Esophagus (tissue), 2 donors: ENCODE results near the gene BTBD16. TPM values are rescaled to one million over a fixed set of nuclear protein-coding genes. Genes with fewer than 3 reads are reported as not detected.
A peak's percentile ranks its signal among the peaks of the same experiment; 100 is the strongest.

Source experiments
- H3K27ac ChIP-seq, 2 donors: one replicate each; pipeline ENCODE4 v1.5.1; 2013; ENCODE audit warnings: low read depth in 2 of 2, mild to moderate bottlenecking in 2 of 2, inconsistent platforms in 1 of 2, low read length in 1 of 2, moderate library complexity in 1 of 2
- H3K27me3 ChIP-seq, 2 donors: one replicate each; pipeline ENCODE4 v1.6.1; 2013; ENCODE audit warnings: low read length in 2 of 2, control low read depth in 1 of 2, mild to moderate bottlenecking in 1 of 2; ENCODE audit not compliant: insufficient read depth in 2 of 2, control insufficient read depth in 1 of 2
- H3K36me3 ChIP-seq, 2 donors: one replicate each; pipeline ENCODE4 v1.6.1; 2013; ENCODE audit warnings: low read length in 1 of 2; ENCODE audit not compliant: control insufficient read depth in 2 of 2, insufficient read depth in 2 of 2
- H3K4me1 ChIP-seq, 2 donors: one replicate each; pipeline ENCODE4 v1.6.1; 2013; ENCODE audit warnings: low read length in 1 of 2; ENCODE audit not compliant: control insufficient read depth in 2 of 2, insufficient read depth in 2 of 2
- H3K4me3 ChIP-seq, 2 donors: one replicate each; pipeline ENCODE4 v1.5.1; 2013; ENCODE audit warnings: low read length in 2 of 2, mild to moderate bottlenecking in 2 of 2, low read depth in 1 of 2, moderate library complexity in 1 of 2
- H3K9me3 ChIP-seq, 2 donors: one replicate each; pipeline ENCODE4 v1.6.1; 2013; ENCODE audit warnings: mild to moderate bottlenecking in 2 of 2, low read depth in 1 of 2, low read length in 1 of 2, moderate library complexity in 1 of 2; ENCODE audit not compliant: control insufficient read depth in 2 of 2, insufficient read depth in 1 of 2
- WGBS, 2 donors: extraction: QIAGEN DNeasy Blood & Tissue Kit; methylation state at CpG; one replicate each; pipeline ENCODE4 v1.1.7; 2013; 5-methylcytosine and 5-hydroxymethylcytosine counted together
- polyA plus RNA-seq, 2 donors: library from polyadenylated mRNA; stranded (reverse); fragments of 200-250 nt; gene quantifications; one replicate each; pipeline ENCODE4 v1.2.3, GENCODE V29; 2013
- donor health status: healthy with polysubstance abuse.
- donor health status: Bipolar disorder and iron deficiency.

Gene BTBD16
- polyA plus RNA-seq, 2 donors, result 0.04 to 0.20 TPM

DNA sequence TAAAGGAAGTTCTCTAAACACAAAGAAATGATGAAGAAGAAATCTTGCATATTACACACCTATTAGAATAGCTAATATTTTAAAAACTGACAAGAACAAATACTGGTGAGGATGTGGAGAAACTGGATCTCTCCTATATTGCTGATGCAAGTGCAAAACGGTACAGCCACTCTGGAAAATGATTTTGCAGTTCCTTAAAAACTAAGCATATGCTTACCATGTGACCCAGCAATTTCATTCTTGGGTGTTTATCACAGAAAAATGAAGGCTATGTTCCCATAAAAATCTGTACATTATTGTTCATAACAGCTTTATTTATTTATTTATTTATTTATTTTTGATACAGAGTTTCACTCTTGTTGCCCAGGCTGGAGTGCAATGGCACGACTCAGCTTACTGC is 88.5 kb downstream of the BTBD16 start:
- peaks cover under 1 to 6% of the 10 kb centered on the region in 2 donors for H3K4me1 ChIP-seq
- WGBS, 2 donors, result 85 to 90% methylated on average over 2 of the region's 2 CpGs
- H3K27me3 ChIP-seq, result no peaks in the 10 kb centered on the region

DNA sequence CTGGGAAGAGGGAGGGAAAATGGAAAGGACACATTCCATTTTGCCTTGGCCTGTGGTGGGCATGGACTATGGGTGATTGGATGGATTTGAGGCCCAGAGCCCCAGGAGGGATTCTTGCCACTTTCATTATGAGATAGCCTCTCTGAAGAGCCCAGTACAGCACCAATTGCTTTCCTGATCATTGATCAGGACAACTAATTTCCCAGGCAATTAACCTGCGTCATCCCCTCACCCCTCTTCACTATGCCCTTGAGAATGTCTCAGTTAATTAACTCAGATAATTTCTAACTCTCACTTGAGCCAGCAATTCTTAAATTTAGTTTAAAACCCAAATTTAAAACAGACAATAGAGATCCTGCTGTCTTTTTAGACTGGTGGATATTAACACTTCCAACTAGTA is 90.0 kb downstream of the BTBD16 start:
- Histone ChIP-seq H3K27me3 (no peaks in the 10 kb centered on the region), H3K27ac (no peak overlapping the region), H3K36me3 (no peaks in the 10 kb centered on the region), H3K4me1 (peaks cover 4 to 6% of the 10 kb centered on the region in 2 donors), H3K4me3 (no peak overlapping the region), H3K9me3 (peaks cover 0 to 4% of the 10 kb centered on the region in 2 donors)
- 96% methylated on average over 1 of the region's 1 CpG for WGBS, 2 donors

More for the DNA sequence above, 88.5 kb downstream of the BTBD16 start:
- H3K9me3 ChIP-seq, result peaks cover 0 to 4% of the 10 kb centered on the region in 2 donors
- H3K4me3 ChIP-seq, result no peak overlapping the region
- no peaks in the 10 kb centered on the region for H3K36me3 ChIP-seq
- H3K27ac ChIP-seq, result no peak overlapping the region

DNA sequence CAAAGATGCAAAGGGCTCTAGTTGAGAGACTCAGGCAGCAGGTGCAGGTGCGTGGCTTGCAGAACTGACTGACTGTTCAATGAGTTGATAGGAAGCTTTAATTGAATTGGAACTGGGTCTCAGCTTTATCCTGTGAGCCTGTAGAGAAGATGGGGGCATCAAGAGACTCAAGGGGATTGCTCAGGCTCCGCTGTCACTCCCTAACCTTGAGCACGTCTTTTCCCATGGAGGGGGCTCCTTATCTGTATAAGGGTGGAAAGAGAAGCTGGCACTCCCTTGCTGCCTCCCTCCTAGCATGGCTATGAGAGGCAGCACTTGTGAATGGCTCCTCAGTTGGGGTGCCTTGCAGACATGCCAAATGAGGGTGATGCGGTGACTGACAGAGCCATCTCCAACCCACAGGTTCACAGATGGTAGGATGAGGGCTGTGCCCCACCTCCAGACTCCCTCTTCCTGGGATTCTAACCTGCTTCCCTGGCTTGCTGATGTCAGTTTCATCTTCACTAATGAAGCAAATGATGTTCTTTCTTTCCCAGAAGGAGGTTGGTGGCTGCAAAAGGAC is 91.0 kb downstream of the BTBD16 start:
- WGBS, 2 donors, result 91 to 93% methylated on average over 4 of the region's 4 CpGs
- Histone ChIP-seq H3K27ac (no peak overlapping the region), H3K27me3 (no peaks in the 10 kb centered on the region), H3K4me3 (no peak overlapping the region), H3K9me3 (peaks cover 0 to 4% of the 10 kb centered on the region in 2 donors), H3K4me1 (peaks cover 4 to 6% of the 10 kb centered on the region in 2 donors), H3K36me3 (no peaks in the 10 kb centered on the region)

DNA sequence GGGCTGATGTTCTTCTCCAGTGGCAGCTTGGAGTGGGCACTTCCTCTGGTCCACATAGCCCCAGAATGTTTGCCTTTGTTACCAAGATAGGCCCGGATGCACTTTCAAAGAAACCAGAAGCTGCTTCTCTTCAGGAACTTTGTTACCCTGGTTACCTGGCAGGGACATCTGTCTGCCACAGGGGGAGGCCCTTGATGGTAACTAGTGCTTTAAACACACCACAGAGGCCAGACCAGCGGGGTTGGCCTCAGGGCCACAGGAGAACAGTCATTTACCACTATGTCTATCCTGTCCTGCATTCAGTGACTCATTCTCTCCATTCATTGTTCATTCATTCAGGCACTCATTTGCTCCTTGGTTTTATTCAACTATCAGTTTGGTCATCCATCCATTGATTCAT is 91.5 kb downstream of the BTBD16 start:
- Histone ChIP-seq H3K9me3 (peaks cover 0 to 4% of the 10 kb centered on the region in 2 donors), H3K27me3 (no peaks in the 10 kb centered on the region), H3K27ac (no peak overlapping the region), H3K4me3 (no peak overlapping the region), H3K4me1 (peaks cover 4 to 6% of the 10 kb centered on the region in 2 donors), H3K36me3 (no peaks in the 10 kb centered on the region)
- WGBS, 2 donors, result 32 to 40% methylated on average over 2 of the region's 2 CpGs

DNA sequence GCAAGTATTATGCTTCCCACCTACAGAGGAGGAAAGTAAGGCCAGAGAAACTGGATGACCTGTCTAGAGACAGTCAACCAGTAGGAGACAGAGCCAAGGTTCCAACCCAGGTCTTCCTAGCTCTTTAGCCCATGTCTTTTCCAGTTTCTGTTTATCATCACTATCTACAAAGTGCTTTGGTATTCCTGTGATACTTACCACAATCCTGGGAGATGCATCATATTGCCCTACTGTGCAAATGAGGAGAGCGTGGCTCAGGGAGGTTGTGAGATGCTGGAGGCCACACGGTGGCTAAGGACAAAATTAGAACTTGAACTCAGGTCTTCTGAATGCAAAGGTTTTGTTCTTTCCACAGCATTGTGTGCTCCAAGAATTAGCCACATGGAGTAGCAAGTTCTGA is 92.2 kb downstream of the BTBD16 start:
- Histone ChIP-seq H3K27ac (peak overlapping the region; percentile 73 to 76), H3K27me3 (no peaks in the 10 kb centered on the region), H3K4me3 (no peak overlapping the region), H3K4me1 (peaks cover 4 to 6% of the 10 kb centered on the region in 2 donors), H3K36me3 (no peaks in the 10 kb centered on the region), H3K9me3 (peaks cover 0 to 4% of the 10 kb centered on the region in 2 donors)
- 60 to 70% methylated on average over 2 of the region's 2 CpGs for WGBS, 2 donors

DNA sequence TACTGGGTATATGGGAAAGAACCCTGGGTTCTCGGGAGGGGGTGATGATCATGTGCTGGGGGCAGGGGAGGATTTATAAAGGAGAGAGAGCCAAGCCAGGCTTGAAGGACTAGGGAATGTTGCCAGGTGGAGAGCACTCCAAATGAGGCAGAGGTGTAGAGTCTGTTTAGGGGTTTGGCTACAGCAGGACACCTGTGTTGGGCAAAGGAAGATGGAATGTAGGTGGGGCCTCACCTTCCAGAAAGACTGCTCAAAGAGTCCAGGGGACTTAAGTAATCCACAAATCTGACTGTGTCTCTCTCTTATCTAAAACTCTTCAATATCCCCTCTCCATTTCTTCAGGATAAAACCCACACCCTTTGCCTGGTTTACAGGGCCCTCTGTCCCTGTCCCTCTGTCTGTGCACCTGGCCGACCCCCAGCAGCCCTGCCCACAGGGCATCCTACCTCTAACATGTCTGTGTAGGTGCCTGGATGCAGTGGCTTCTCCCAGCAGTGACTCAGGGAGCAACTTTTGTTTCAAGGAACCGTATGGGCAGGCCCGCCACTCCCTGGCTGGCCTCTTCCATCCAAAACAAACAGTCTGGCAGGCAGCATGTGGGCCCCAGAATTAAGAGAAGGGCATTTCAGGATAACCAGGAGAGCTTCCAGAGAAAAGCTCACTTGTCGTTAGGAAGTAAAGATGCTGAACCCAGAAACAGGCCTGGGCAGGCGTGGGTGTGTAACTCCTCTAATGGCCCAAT is 92.8 kb downstream of the BTBD16 start:
- no peak overlapping the region for H3K4me3 ChIP-seq
- no peaks in the 10 kb centered on the region for H3K36me3 ChIP-seq
- H3K9me3 ChIP-seq, result peaks cover 0 to 4% of the 10 kb centered on the region in 2 donors
- H3K27ac ChIP-seq, result peak overlapping the region; percentile 73 to 76
- H3K4me1 ChIP-seq, result peaks cover 4 to 6% of the 10 kb centered on the region in 2 donors
- H3K27me3 ChIP-seq, result no peaks in the 10 kb centered on the region
- WGBS, 2 donors, result 29 to 49% methylated on average over 6 of the region's 6 CpGs

DNA sequence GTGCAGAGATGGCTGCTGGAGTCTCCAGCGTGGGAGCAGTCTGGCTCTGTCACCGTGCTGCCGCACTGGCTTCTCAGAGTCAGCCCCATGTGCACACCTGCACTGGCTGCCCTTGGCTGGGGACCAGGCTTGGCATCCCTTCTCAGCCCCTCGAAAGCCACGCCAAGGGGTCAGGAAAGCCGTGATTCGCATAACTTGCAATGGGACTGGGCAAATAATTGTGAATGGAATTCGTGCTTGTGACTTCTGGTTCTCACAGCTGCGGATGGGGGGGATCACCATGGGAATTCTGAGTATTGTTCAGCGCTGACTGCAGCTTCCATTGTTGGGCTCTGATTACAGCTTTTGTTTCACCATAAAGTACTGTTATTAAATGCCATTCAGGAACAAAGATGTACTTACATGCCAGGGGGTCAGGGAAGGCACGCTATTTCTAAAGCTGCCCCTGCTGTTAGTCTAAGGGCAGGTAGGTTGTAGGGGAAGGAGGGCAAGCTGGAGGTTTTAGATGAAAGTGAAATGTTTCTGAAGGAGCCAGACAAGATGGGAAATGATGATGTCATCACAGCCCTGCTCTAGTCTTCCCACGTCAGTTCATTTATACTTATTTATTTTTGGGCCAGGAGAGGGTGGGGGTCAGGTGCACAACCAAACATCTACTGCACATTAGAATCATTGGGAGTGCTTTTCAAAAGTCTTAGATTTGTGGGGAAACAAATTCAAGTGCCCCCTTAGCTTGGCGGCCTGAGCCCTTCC is 97.6 kb downstream of the BTBD16 start:
- Histone ChIP-seq H3K4me1 (peaks cover 0 to 4% of the 10 kb centered on the region in 2 donors), H3K27me3 (no peaks in the 10 kb centered on the region), H3K27ac (no peak overlapping the region), H3K9me3 (no peaks in the 10 kb centered on the region), H3K36me3 (no peaks in the 10 kb centered on the region), H3K4me3 (no peak overlapping the region)
- 54% methylated on average over 13 of the region's 13 CpGs for WGBS, 2 donors

DNA sequence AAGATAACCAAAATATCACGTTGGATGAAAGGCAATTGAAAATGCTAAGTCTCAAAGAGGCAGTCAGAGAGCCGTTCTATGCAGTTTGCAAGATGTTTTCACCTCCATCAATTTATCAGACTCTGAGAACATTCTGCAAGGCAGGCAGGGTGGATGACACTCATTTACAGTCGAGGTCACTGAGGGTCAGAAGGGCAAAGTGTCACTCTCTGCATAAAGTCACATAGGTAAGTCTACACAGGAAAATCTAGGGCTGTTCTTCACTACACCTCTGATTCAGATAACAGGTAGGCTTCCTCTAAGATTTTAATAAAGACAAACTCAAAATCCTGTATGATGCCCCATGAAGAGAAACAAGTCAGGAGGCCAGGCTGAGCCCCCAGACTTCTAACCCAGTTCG is 102.0 kb downstream of the BTBD16 start:
- H3K4me1 ChIP-seq, result no peaks in the 10 kb centered on the region
- WGBS, 2 donors, result 53 to 58% methylated on average over 4 of the region's 4 CpGs

DNA sequence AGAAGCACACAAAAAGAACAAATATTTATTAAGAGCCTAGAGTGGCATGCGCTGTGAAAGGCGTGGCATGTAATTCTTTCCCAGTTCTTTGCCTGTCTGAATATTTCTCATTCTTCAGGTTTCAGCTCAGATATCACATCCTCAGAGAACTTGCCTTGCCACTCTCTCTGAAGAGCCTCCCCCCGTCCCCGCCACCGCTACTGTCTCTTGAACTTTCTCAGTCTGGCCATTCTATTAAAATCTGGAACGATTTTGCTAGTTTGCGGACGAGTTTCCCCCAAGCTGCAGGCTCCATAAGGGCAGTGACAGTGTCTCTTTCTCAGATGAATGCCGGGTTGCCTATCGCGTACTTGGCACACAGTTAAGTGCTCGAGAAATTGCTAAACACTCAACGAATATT is 102.6 kb downstream of the BTBD16 start:
- Histone ChIP-seq H3K4me1 (no peaks in the 10 kb centered on the region), H3K9me3 (no peaks in the 10 kb centered on the region), H3K27me3 (no peaks in the 10 kb centered on the region), H3K36me3 (no peaks in the 10 kb centered on the region), H3K27ac (peak overlapping the region; percentile 84 to 89), H3K4me3 (peak overlapping the region; percentile 36 to 73)
- WGBS, 2 donors, result 6 to 7% methylated on average over 13 of the region's 13 CpGs

More for the DNA sequence above, 102.0 kb downstream of the BTBD16 start:
- Histone ChIP-seq H3K9me3 (no peaks in the 10 kb centered on the region), H3K4me3 (no peak overlapping the region), H3K27me3 (no peaks in the 10 kb centered on the region), H3K36me3 (no peaks in the 10 kb centered on the region), H3K27ac (peak overlapping the region; percentile 73 to 84)
